Smooth muscle cell (in vitro differentiated cells): ENCODE data around the gene LRCH4. TPM values are rescaled to one million over a fixed set of nuclear protein-coding genes. Genes with fewer than 3 reads are reported as not detected.

Experiments used
- DNase-seq: peaks from one replicate; lab custom pipeline; 2025; ENCODE audit not compliant: unreplicated experiment; lab: John Stamatoyannopoulos, UW
- H2AFZ ChIP-seq: fragments of 200-600 bp; sonication (generic); 2 replicates; pipeline ENCODE4 v1.6.0; 2016; ENCODE audit warnings: antibody characterized with exemption, low read depth, mild to moderate bottlenecking
- H3F3A ChIP-seq: fragments of 200-600 bp; sonication (generic); 2 replicates; pipeline ENCODE4 v1.6.0; 2017; ENCODE audit warnings: antibody characterized with exemption, low read depth
- H3K27ac ChIP-seq: fragments of 200-600 bp; sonication (generic); 2 replicates; pipeline ENCODE4 v1.5.1; 2016; ENCODE audit warnings: low read depth, mild to moderate bottlenecking
- H3K27me3 ChIP-seq: fragments of 200-600 bp; sonication (generic); 2 replicates; pipeline ENCODE4 v1.6.1; 2016; ENCODE audit warnings: low read depth, mild to moderate bottlenecking
- H3K36me3 ChIP-seq: fragments of 200-600 bp; sonication (generic); 2 replicates; pipeline ENCODE4 v1.5.1; 2016; ENCODE audit warnings: low read depth
- H3K4me1 ChIP-seq: fragments of 200-600 bp; sonication (generic); 2 replicates; pipeline ENCODE4 v1.5.1; 2016; ENCODE audit warnings: low read depth
- H3K4me2 ChIP-seq: fragments of 200-600 bp; sonication (generic); 2 replicates; pipeline ENCODE4 v1.6.0; 2016; ENCODE audit warnings: mild to moderate bottlenecking
- H3K4me3 ChIP-seq: fragments of 200-600 bp; sonication (generic); 2 replicates; pipeline ENCODE4 v1.5.1; 2016; ENCODE audit warnings: mild to moderate bottlenecking
- H3K79me2 ChIP-seq: fragments of 200-600 bp; sonication (generic); 2 replicates; pipeline ENCODE4 v1.6.0; 2016; ENCODE audit warnings: low read depth, mild to moderate bottlenecking
- H3K9ac ChIP-seq: fragments of 200-600 bp; sonication (generic); 2 replicates; pipeline ENCODE4 v1.6.0; 2016; ENCODE audit warnings: low read depth
- H3K9me3 ChIP-seq: fragments of 200-600 bp; sonication (generic); replicated peaks from 2 replicates; pipeline ENCODE4 v1.5.1; 2016; ENCODE audit warnings: low read depth
- H4K20me1 ChIP-seq: fragments of 200-600 bp; sonication (generic); 2 replicates; pipeline ENCODE4 v1.6.0; 2016; ENCODE audit warnings: low read depth
- WGBS: methylation state at CpG from one replicate; pipeline ENCODE4 v1.1.7; 2016; ENCODE audit warnings: low lambda C conversion rate; 5-methylcytosine and 5-hydroxymethylcytosine counted together
- polyA plus RNA-seq: library from polyadenylated mRNA; unstranded; fragments of >200 nt; fragmentation: Nextera tagmentation; extraction: Ambion mirVana; gene quantifications from 2 replicates; pipeline ENCODE4 v1.2.1, GENCODE V29; 2016
- total RNA-seq: library from RNA; depleted of rRNA; stranded (reverse); fragments of >200 nt; gene quantifications from 2 replicates; pipeline ENCODE4 v1.2.3, GENCODE V29; 2014
- TF ChIP-seq, protein P1 (sequence below): fragments of 200-600 bp; sonication (generic); IDR thresholded peaks from 2 replicates; pipeline ENCODE4 v1.5.1; 2017; ENCODE audit warnings: borderline replicate concordance, mild to moderate bottlenecking, antibody characterized with exemption; ENCODE audit not compliant: insufficient read depth, poor library complexity, severe bottlenecking

The LRCH4 gene
- total RNA-seq: 31.9 and 48.2 TPM in 2 replicates
- polyA plus RNA-seq: 58.5 and 68.2 TPM in 2 replicates

DNA sequence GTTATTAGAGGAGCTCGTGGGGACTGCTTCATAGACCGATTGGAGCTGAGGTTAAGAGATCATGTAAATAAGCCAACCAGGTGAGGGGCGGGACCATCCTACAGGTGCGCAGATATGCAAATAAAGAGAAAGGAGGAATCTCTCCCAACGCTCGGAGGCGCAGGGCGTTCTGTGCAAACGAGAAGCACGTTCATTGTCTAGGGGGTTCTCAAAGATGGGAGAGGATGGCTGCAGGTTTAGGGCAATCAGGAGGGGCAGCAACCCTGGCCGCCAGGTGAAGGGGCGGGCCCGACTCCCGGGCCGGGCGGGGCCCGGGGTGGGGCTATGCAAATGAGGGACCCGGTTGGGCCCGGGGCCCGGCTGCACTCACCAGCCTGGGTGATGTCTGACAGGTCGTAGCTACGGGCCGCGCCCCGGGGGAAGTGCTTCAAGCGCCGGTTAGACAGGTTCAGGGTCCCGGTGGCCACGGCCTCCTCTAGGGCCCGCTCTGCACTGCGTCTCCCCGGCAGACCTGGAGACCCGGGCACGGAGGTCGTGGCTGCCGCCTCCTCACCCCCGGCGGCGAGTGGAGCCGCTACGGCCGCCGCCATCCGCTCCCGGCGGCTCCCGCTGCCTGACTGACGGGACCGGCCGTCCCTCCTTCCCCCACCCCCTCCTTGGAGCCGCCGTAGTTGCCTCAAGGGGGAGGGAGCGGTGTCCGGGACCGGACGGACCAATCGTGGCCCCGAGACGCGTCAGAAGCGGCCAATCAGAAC is at the start of gene LRCH4:
Gene LRCH4 (minus strand): TSS at position 619 of the 755 bp plus-strand sequence. CDS start 29 bp downstream, at position 590.
- H3K9me3 ChIP-seq: no peaks in the 10 kb centered on the region
- H3K36me3 ChIP-seq: peaks cover 6% of the 10 kb centered on the region
- peaks cover 13% of the 10 kb centered on the region for H3K79me2 ChIP-seq
- peak within 1 kb of the TSS; percentile 75 for H3K4me3 ChIP-seq
- DNase-seq: no peak
- H3K27me3 ChIP-seq: no peaks in the 10 kb centered on the region
- TF ChIP-seq, protein P1, sequence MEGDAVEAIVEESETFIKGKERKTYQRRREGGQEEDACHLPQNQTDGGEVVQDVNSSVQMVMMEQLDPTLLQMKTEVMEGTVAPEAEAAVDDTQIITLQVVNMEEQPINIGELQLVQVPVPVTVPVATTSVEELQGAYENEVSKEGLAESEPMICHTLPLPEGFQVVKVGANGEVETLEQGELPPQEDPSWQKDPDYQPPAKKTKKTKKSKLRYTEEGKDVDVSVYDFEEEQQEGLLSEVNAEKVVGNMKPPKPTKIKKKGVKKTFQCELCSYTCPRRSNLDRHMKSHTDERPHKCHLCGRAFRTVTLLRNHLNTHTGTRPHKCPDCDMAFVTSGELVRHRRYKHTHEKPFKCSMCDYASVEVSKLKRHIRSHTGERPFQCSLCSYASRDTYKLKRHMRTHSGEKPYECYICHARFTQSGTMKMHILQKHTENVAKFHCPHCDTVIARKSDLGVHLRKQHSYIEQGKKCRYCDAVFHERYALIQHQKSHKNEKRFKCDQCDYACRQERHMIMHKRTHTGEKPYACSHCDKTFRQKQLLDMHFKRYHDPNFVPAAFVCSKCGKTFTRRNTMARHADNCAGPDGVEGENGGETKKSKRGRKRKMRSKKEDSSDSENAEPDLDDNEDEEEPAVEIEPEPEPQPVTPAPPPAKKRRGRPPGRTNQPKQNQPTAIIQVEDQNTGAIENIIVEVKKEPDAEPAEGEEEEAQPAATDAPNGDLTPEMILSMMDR: no peak
- peak within 1 kb of the TSS; percentile 83 for H3K27ac ChIP-seq
- H3K4me2 ChIP-seq: peak within 1 kb of the TSS; percentile 86
- WGBS: under 1% methylated on average over 55 of the region's 61 CpGs
- H2AFZ ChIP-seq: peak within 1 kb of the TSS; percentile 39
- peak within 1 kb of the TSS; percentile 91 for H3K9ac ChIP-seq
- H3K4me1 ChIP-seq: peaks cover 16% of the 10 kb centered on the region
- peaks cover 11% of the 10 kb centered on the region for H3F3A ChIP-seq
- H4K20me1 ChIP-seq: peaks cover 37% of the 10 kb centered on the region

- TF ChIP-seq, protein P1: peak; percentile 29
- H3K4me3 ChIP-seq: peak overlapping the region; percentile 42
- H2AFZ ChIP-seq: peak overlapping the region; percentile 77
- DNase-seq: peak; percentile 31
- no peaks in the 10 kb centered on the region for H3K79me2 ChIP-seq
- H3K9ac ChIP-seq: no peak overlapping the region
- no peak overlapping the region for H3K27ac ChIP-seq
- H3K9me3 ChIP-seq: no peaks in the 10 kb centered on the region
- 3% methylated on average over 45 of the region's 72 CpGs for WGBS
- no peaks in the 10 kb centered on the region for H3K4me1 ChIP-seq
- no peaks in the 10 kb centered on the region for H3F3A ChIP-seq
- no peaks in the 10 kb centered on the region for H3K36me3 ChIP-seq
- peak overlapping the region; percentile 81 for H3K4me2 ChIP-seq
- H4K20me1 ChIP-seq: no peaks in the 10 kb centered on the region
- no peaks in the 10 kb centered on the region for H3K27me3 ChIP-seq
Measured at GRCh38 chr7:100632951-100633717, 47.2 kb upstream of the LRCH4 start.

GRCh38 chr7:100630066-100630465 is 44.1 kb upstream of the LRCH4 start:
- Histone ChIP-seq H3K36me3 (no peaks in the 10 kb centered on the region), H3F3A (no peaks in the 10 kb centered on the region), H3K27ac (no peak overlapping the region), H2AFZ (no peak overlapping the region), H3K9ac (no peak overlapping the region), H3K4me2 (no peak overlapping the region), H3K9me3 (no peaks in the 10 kb centered on the region), H3K27me3 (no peaks in the 10 kb centered on the region), H3K4me1 (peaks cover 3% of the 10 kb centered on the region), H3K79me2 (no peaks in the 10 kb centered on the region), H3K4me3 (no peak overlapping the region), H4K20me1 (no peaks in the 10 kb centered on the region)
- TF ChIP-seq, protein P1: no peak
- no peak for DNase-seq
- 93% methylated on average over 4 of the region's 4 CpGs for WGBS
